Measurements from ENCODE around the gene VWA3B.

DNA sequence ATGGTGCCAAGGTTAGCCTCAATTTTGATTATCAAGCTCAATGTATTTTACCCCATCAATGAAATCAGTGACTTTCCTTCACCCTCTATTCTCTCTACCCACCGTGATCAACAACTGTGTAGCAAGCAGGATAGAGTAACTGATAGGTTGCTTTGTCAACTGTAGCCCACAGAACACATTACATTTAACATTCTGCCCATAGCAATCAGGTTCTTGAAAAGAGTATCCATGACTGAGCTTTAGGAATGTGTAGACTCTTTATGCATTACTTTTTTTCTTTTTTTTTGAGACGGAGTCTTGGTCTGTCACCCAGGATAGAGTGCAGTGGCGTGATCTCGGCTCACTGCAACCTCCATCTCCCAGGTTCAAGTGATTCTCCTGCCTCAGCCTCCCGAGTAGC, 19.8 kb upstream of the VWA3B start:
- TF ChIP-seq EZH2 (IDR thresholded peaks at IDR 0.05; ENCODE audit: low read length) = no peak
- no peak for TF ChIP-seq CTCF (optimal IDR thresholded peaks at IDR 0.05 in 1 of 3, IDR thresholded peaks at IDR 0.05 in 1 of 3, conservative IDR thresholded peaks at IDR 0.05 in 1 of 3; ENCODE audit: extremely low read depth in 1 of 3, insufficient read depth in 2 of 3, low read length in 3 of 3)

All from keratinocyte (primary cell).